Uterus (tissue), 4 donors: ENCODE results near the gene ITFG1. TPM values are rescaled to one million over a fixed set of nuclear protein-coding genes. Genes with fewer than 3 reads are reported as not detected.

ENCODE experiments used
- DNase-seq, 2 donors: peaks; one replicate each; pipeline ENCODE4 v3.0.0-alpha.2; 2019 to 2020
- H3K27ac ChIP-seq, 2 donors: fragments of 200-600 bp; sonication (generic); 1 replicate in 1 of 2; 2 replicates in 1 of 2; pipeline ENCODE4 v1.5.1; 2016 to 2018
- H3K27me3 ChIP-seq, 2 donors: fragments of 200-600 bp; sonication (generic); one replicate each; pipeline ENCODE4 v1.5.1; 2018 to 2019; ENCODE audit warnings: control low read depth in 1 of 2
- H3K36me3 ChIP-seq, 2 donors: fragments of 200-600 bp; sonication (generic); one replicate each; pipeline ENCODE4 v1.5.1; 2019; ENCODE audit warnings: control low read depth in 1 of 2
- H3K4me1 ChIP-seq, 2 donors: fragments of 200-600 bp; sonication (generic); one replicate each; pipeline ENCODE4 v1.5.1; 2018 to 2019; ENCODE audit warnings: control low read depth in 1 of 2
- H3K4me3 ChIP-seq, 2 donors: fragments of 200-600 bp; sonication (generic); 1 replicate in 1 of 2; 2 replicates in 1 of 2; pipeline ENCODE4 v1.5.1; 2018 to 2019; ENCODE audit warnings: mild to moderate bottlenecking in 1 of 2
- H3K9me3 ChIP-seq, 2 donors: fragments of 200-600 bp; sonication (generic); one replicate each; pipeline ENCODE4 v1.5.1; 2019; ENCODE audit warnings: control low read depth in 1 of 2
- POLR2A ChIP-seq, 2 donors: fragments of 450-650 bp; IDR thresholded peaks; one replicate each; pipeline ENCODE4 v1.6.1; 2016; ENCODE audit warnings: antibody characterized with exemption in 2 of 2, mild to moderate bottlenecking in 1 of 2, moderate library complexity in 1 of 2
- intact Hi-C: fragments of 100-400 bp; cut with DNase I; formaldehyde crosslinking; loops from one replicate; pipeline ENCODE4 v1.15.1; 2023; ENCODE audit warnings: low total_unique reads
- total RNA-seq, 4 donors: library from RNA; depleted of rRNA in 3 of 4; stranded (reverse); fragments of >200 nt in 3 of 4; gene quantifications; one replicate each; pipeline versions ENCODE4 v1.1.0 to v1.2.4, GENCODE V29; 2014 to 2023
- TF ChIP-seq, protein P1 (sequence below), 4 experiments: fragments of 200-600 bp in 2 of 4; fragments of 450-650 bp in 2 of 4; sonication (generic) in 2 of 4; IDR thresholded peaks; one replicate each; pipeline ENCODE4 v1.5.1; 2016 to 2019; ENCODE audit warnings: antibody characterized with exemption in 4 of 4, mild to moderate bottlenecking in 2 of 4, moderate library complexity in 1 of 4
- donor health status: DM: yes; HTN: yes; CAD: no.

The ITFG1 gene
- total RNA-seq, 4 donors from 2014 or later: 47.5 to 97.5 (median 67.2) TPM

DNA sequence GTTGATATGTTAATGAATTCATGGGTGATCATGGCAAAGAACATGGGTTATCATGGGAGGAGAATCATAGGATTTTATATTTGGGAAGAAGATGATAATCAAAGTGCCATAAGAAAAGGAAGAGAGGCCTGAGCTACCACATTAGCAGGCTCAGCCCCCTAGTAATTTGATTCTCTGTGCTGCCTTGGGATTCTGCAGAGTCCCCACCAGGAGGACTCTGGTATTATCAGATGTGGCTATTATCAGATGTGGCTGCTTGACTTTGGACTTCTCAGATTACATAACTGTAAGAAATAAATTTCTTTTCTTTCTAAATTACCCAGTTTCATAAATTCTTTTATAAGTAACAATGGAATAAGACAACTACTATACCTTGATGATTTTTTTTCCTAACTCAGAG, 137.6 kb downstream of the ITFG1 start:
- no peaks in the 10 kb centered on the region for H3K27me3 ChIP-seq
- H3K4me3 ChIP-seq: no peak overlapping the region
- no peaks in the 10 kb centered on the region for H3K9me3 ChIP-seq
- TF ChIP-seq, protein P1, sequence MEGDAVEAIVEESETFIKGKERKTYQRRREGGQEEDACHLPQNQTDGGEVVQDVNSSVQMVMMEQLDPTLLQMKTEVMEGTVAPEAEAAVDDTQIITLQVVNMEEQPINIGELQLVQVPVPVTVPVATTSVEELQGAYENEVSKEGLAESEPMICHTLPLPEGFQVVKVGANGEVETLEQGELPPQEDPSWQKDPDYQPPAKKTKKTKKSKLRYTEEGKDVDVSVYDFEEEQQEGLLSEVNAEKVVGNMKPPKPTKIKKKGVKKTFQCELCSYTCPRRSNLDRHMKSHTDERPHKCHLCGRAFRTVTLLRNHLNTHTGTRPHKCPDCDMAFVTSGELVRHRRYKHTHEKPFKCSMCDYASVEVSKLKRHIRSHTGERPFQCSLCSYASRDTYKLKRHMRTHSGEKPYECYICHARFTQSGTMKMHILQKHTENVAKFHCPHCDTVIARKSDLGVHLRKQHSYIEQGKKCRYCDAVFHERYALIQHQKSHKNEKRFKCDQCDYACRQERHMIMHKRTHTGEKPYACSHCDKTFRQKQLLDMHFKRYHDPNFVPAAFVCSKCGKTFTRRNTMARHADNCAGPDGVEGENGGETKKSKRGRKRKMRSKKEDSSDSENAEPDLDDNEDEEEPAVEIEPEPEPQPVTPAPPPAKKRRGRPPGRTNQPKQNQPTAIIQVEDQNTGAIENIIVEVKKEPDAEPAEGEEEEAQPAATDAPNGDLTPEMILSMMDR (IDR thresholded peaks at IDR 0.05): no peak
- TF ChIP-seq POLR2A (IDR thresholded peaks at IDR 0.05): no peak
- no peak overlapping the region for H3K27ac ChIP-seq
- DNase-seq: no peak
- H3K4me1 ChIP-seq: no peaks in the 10 kb centered on the region
- intact Hi-C loops: no loop called here
- no peaks in the 10 kb centered on the region for H3K36me3 ChIP-seq

DNA sequence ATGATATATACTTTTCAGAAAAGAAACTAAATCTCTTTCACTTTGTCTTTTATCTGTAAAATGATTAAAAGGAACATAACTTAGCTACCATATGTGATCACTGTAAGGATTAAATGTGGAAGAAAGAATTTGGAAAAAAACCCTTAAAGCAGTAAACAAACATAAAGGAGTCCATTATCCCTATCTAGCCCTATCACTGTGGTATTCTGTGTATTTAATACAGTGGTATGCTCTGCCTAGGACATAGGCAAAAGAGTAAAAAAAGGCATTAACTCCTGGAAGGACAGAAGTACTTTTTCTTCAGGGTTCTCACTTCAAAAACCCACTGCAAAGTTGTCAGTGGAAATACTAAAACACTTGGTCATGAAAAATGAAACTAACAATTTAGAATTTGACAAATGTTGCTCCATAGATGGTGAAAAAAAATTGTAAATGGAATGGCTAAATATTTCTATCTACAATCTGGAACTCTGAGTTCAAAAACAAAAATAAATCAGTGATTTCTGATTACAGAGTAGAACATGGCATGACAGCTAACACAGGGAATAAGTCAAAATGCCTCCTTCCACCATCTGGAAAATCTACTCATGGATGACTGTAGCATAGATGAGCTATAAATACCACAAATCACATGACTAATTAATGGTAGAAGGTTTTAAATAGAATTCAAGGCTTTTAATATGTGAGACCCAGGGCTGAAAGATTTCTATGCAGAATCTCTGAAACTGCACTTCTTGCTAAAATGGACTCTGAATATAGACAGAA, 140.1 kb downstream of the ITFG1 start:
- Histone ChIP-seq H3K36me3 (no peaks in the 10 kb centered on the region), H3K4me1 (no peaks in the 10 kb centered on the region), H3K4me3 (no peak overlapping the region), H3K27me3 (no peaks in the 10 kb centered on the region), H3K9me3 (no peaks in the 10 kb centered on the region), H3K27ac (no peak overlapping the region)
- intact Hi-C loops: no loop called here
- no peak for DNase-seq
- TF ChIP-seq, protein P1 (IDR thresholded peaks at IDR 0.05): no peak
- TF ChIP-seq POLR2A (IDR thresholded peaks at IDR 0.05): no peak

DNA sequence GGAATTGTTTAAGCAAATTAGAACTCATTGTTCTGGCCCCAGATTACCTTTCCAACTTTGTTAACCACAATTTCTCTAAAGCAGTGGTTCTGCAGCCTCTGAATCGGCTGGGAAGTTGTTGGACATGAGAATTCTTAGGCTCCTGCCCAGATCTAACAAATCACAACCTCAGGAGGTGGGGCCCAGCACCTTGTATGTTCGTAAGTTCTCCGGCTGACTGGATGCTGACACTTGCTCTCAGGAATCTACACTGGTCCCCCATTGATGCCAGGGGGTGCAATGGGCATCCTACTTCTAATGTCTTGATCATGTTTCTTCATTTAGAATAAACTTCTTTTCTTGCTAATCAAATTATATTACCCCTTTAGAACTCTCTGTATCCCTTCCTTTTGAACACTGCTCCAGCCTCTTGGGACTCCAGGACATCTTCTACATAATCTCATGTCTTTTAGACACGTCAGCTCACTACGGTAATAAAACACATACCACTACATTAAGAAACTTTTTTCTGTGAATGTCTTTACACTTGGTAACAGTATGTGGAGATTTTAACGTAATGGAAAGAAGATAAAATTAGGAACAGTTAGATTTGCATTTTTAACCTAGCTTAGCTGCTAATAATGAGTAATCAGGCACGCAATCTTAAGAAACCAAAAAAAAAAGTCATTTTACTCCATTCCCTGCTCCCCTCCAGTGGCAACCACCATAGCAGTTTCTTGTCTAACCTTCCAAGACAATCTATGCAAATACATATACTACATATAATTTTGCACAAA, 143.2 kb downstream of the ITFG1 start:
- DNase-seq: no peak
- TF ChIP-seq, protein P1 (IDR thresholded peaks at IDR 0.05): no peak
- TF ChIP-seq POLR2A (IDR thresholded peaks at IDR 0.05): no peak
- H3K27me3 ChIP-seq: no peaks in the 10 kb centered on the region

DNA sequence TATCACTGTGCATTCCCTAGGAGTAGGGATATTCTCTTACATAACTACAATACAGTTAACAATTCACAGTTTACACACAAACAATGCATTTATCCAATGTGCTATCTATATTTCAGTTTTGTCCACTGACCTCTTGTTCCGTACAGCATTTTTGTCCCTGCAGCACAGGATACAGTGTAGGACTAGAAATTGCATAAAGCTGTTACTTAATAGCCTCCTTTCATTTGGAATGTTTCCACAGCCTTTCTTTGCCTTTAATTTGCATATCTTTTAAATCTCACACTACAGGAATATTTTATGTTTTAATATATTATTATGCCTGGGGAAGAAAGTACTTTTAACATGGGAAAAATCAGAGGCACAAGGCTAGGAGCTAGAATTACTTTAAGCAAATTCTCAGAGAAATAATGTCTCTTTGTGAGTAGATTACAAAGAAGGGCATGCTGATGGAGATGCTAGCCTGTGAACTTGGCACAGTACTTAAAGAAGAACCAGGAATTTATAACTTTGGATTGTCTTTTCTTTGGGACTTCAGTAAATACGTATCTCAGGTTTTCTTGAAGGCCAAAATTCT, 144.3 kb downstream of the ITFG1 start:
- H3K4me1 ChIP-seq: no peaks in the 10 kb centered on the region
- TF ChIP-seq POLR2A (IDR thresholded peaks at IDR 0.05): no peak
- TF ChIP-seq, protein P1 (IDR thresholded peaks at IDR 0.05): no peak
- H3K36me3 ChIP-seq: no peaks in the 10 kb centered on the region
- DNase-seq: no peak
- H3K9me3 ChIP-seq: no peaks in the 10 kb centered on the region
- intact Hi-C loops: no loop called here
- H3K4me3 ChIP-seq: no peak overlapping the region
- H3K27me3 ChIP-seq: no peaks in the 10 kb centered on the region
- no peak overlapping the region for H3K27ac ChIP-seq

More for the DNA sequence above, 143.2 kb downstream of the ITFG1 start:
- H3K4me3 ChIP-seq: no peak overlapping the region
- intact Hi-C loops: no loop called here
- no peaks in the 10 kb centered on the region for H3K9me3 ChIP-seq
- no peaks in the 10 kb centered on the region for H3K36me3 ChIP-seq
- no peak overlapping the region for H3K27ac ChIP-seq
- H3K4me1 ChIP-seq: no peaks in the 10 kb centered on the region
